CD4-positive, alpha-beta T cell treated with Interleukin-12 subunit alpha and Interleukin-12 subunit beta, for 1 hour (primary cell): ENCODE measurements around the gene IFIT2.
"Not testable (repeated sequence)": the region's sequence is repeated elsewhere in the genome, so short reads cannot be mapped to it uniquely, and the experiment has no call there.

Source experiments
- DNase-seq: peaks from one replicate; pipeline ENCODE4 v3.0.0-alpha.2; 2020

Gene IFIT2

DNA sequence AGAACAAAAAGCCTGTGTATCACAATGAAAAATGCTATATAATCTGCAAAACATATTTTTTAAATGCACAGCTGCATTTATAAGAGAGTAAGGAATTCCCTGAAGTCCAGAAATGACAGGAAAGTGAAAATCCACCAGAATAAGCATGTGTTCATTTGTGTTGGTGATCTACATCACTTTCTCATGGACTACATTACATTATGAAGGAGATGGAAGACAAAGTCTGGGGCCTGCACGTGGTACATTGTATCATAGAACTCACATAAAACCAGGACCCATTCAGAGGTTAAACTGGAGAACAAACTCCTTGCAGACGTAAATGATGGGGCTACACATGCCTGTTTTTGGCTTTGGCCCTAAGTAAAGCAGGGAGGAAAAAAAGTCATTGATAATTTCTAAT lies 42.3 kb downstream of the IFIT2 start:
- DNase-seq = no peak

DNA sequence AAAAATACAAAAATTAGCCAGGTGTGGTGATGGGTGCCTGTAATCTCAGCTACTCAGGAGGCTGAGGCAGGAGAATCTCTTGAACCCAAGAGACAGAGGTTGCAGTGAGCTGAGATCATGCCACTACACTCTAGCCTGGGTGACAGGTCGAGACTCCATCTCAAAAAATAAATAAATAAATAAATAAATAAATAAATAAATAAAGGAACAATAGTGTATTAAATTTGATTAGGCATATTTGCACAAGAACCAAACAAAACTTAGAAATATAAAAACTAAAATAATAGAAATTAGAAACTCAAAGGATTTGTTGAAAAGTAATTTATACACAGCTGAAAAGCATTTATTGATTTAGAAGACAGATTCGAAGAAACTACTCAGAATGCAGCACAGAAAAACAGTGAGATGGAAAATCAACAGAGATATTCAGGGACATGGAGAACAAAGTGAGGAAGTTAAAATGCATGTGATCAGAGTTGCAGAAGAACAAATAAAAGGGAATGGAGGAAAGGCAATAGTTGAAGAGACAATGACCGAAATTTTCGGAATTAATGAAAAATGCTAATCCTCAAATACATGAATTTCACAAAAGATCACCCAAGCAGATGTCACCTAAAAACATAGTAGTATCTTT lies 43.6 kb downstream of the IFIT2 start:
- DNase-seq = no peak

DNA sequence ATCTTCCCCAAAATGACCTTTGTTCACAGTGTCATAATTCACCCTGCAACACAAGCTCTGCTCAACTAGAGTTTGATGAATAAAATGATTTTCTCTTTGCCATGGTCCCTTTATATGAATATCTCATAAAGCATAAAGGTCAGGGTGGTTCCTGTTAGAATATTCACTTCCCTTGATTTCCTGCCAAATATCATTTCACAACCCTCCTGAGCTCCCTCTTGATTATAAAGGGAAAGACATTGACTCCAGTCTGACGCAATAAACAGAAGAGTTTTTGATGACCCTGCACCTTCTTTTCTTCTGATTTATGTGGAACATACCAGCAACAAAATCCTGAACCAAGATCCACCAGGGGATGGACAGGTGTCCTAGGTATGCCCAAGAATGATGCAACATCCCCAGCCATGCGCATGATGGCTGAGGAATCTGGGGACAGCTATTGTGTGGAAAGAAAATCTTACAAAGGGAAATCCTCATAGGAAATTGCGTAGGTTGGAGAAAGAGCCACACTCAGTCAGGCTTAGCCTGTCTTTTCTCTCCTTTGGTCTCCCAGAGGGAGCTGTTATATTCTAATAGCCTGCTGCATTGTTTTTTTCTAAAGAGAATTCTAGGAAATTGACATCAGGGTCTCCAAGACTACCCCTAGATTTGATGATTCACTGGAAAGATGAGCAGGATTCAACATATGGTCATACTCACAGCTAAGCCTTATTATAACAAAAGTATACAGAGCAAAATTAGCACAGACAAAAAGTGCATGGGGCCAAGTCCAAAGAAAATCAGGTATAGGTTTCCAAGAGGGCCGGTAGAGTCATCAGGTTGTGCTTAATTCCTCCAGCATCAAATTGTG lies 44.8 kb downstream of the IFIT2 start:
- no peak for DNase-seq

DNA sequence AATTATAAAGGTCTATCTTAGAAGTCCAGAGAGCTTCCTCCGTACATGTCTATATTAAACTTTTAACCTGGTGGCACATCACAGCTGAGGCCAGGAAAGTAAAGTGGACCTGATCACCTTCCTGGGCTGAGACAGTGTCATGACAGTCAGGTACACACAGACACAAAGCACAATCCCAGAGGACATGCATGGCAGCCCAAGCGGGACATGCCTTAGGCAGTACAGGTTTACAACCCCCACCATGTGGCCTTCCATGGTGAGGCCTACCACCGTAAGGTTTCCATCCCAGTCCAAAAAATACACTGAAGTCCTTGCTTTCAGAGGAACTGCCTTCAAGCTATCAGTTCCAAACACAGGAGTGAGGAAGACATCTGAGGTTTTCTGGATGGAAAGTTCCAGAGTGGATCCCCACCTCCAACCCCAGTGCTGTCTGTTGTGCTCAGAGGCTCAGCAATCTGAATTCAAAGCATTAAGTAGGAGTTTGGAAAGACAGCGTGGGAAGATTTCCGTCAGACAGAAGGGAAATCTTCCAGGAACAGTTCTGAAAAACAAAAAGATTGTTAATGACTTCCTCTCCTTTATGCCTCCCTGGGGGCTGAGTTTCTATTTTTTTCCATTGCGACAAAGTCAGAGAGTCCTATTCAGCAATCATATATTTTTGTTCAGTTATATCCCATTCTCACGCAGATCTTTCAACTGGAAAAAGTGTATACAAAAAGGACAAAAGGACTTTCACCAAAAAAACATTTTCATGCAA lies 46.0 kb downstream of the IFIT2 start:
- DNase-seq = no peak

DNA sequence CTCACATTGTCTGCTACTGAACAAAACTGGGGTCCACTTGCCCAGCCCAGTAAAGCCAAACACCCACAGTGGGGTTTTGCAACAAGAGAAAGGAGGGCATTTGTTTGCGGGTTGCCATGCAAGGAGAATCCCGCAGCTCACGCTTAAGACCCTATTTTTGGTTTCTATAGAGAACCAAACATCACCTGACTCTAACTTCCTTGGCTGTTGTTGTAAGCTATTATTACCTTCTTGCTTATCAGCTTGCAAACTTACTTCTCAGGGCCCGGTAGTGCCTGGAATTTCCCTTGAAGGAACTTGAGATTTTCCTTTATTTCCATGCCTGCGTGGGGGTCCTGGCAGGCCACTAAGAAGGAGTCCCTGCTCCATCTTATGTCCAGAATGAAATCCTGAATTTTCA lies 46.6 kb downstream of the IFIT2 start:
- no peak for DNase-seq

DNA sequence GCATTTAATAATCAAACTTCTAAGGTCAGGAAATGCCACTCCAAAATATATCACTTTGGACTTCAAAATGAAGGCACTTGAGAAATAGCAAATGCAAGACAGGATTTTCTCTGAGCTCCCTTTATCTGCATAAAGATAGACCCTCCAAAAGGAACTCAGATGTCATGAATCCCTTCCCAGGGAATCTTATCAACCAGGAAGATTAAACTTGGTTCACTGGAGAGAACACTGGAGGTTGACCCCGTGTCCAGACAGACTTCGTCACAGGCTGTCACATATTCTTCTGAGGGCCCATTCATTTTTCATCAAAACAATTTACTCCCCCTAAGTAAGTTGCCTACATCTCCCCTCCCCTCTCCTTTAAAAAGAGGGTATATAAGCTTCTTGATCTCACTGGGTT lies 47.1 kb downstream of the IFIT2 start:
- DNase-seq = no peak

DNA sequence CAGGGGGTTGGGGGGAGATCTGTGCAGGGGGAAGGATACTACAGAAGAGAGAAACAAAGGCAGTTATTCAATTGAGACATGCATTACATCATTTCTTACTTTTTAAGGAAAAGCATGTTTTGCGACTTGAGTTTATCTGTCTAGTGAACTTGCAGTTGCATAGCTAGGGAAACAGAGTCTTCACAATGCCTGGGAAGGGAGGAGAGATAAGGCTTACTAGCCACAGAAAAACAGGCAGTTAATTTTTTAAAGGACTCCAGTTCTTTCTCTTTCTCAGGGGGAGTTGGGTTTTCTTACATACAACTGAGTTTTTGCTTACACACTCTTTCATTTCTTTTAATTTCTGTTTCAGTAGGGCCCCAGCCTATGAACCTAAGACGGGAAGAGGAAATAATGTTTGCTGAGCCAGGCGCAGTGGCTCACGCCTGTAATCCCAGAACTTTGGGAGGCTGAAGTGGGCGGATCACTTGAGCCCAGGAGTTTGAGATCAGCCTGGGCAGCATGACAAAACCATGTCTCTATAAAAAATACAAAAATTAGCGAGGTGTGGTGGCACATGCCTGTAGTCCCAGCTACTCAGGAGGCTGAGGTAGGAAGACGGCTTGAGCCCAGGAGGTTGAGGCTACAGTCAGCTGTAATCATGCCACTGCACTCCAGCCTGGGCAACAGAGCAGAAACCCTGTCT lies 48.9 kb downstream of the IFIT2 start:
- DNase-seq = not testable (repeated sequence)

DNA sequence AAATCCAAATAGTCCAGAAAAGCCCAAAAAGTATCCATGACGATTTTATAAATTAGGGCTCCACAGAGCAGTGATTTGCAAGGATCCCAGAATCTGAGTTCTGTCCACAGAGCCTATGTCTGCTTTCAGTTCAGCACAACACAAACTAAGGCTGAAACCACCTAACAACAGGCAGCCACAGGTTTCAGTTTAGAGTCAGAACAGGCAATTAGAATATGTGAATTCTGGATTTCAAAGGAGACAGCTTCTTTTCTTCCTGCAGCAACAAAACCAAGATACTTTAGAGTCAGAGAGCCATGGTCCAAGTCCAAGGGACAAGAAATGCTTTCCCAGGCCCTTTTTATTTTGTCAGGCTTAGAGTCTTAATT lies 49.5 kb downstream of the IFIT2 start:
- DNase-seq = no peak

DNA sequence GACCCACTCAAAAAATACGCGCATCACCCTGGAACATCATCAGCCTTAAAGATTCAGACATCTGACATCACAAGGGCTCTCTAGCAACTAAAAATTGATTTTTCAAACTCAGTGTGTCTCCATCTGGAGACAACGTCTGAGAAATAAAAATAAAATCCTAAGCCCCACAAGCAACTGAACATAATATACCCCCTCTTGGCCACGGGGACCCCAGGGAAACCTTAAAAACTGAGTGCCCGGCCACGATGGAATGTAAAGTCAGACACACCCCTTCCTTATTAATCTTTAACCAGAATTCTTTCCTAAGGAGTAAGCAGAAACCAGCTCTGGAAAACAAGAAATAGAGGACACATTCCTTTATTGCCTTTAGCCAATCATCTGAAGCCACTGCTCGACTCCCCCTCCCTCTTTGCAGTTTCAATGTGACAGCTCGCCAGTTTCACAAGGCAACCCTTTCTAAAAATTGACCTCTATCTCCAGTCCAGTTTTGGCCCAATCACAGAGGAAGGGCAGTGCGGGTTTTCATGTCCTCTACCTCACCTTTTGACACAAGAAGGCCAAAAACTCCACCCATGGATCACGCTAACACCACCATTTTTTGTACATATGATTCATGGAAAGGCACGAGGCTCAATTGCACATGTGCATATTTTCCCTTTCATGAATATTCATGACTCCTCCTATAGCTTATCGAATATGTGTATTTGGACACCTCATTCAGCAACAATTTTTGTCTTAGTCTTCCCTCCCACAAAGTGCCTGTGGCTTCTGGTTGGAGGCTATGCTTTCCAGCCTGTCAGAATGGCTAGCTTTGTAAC lies 50.1 kb downstream of the IFIT2 start:
- DNase-seq = no peak

DNA sequence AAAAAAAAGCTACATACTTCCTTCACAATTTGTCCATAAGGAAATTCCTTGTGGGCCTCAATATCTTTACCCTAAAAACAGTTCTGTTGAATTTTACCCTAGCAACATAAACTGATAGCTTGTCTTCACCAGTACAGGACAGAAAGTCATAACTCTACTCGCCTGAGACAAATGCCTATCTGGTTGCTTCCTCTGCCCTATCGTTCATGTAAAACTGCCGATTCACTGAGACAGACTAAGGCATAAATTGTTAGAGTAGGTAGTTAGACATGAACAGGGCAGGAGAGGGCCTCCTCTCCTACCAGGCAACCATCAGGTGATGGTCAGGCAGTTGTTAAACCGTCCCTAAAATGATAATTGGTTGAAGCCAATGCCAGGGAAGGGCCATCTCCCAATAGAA lies 51.0 kb downstream of the IFIT2 start:
- DNase-seq = no peak

DNA sequence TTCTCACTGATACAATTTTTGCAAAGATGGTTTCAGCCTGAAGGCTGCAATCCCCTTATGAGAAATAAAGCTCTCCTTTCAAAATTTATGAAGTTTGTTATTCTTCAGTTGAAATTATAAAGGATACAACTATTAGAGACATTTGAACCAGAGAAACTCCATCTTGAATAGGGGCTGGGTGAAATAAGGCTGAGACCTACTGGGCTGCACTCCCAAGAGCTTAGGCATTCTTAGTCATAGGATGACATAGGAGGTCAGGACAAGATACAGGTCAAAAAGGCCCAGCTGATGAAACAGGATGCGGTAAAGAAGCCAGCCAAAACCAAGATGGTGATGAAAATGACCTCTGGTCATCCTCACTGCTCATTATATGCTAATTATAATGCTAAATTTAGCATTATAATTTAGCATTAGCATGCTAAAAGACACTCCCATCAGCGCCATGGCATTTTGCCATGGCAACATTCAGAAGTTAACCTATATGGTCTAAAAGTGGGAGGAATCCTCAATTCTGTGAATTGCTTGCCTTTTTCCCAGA lies 53.6 kb downstream of the IFIT2 start:
- DNase-seq = no peak

DNA sequence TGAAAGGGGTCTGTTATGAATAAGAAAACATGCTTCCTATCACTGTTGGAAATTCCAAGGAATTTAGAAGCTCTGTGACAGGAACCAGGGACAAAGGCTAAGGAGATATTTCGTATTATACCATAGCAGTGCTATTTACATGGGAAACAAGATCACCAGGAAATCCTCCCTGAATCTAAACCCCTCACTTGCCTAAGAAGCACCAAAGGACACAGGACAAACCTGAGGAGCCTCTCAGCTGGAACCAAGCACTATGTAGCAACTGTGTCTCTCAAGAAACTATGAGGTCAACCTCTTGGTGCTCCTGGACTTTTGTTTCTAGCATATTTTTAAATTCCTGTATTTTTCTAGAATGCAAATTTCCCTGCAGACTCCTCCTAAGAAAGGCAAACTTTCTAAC lies 55.2 kb downstream of the IFIT2 start:
- DNase-seq = no peak

DNA sequence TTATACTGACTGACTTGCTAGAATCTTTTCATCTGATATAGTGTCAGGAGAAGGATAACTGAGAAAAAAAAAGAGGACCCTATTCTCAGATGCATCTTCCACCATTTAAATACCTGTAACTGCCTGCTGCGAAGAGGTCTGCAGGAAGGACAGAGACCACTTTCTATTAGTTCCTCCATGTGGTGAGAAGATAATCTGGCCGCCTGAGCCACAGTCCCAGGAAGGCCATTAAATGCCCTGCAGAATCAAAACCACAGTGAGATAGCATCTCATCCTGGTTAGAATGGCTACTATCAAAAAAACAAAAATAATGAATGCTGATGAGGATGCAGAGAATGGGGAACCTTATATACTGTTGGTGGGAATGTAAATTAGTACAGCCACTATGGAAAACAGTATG lies 56.1 kb downstream of the IFIT2 start:
- DNase-seq = no peak
